Mesenchymal stem cell (in vitro differentiated cells and primary cell): ENCODE results near the gene SERPINF2.
"Not testable (repeated sequence)": the region's sequence is repeated elsewhere in the genome, so short reads cannot be mapped to it uniquely, and the experiment has no call there.

Experiments used
- DNase-seq: peaks from one replicate; pipeline ENCODE4 v3.0.0-alpha.2; 2013
- H2AFZ ChIP-seq: one replicate; pipeline ENCODE4 v1.6.1; 2013; ENCODE audit warnings: low read depth, mild to moderate bottlenecking, control low read depth, inconsistent platforms, low read length, moderate library complexity
- H2AK5ac ChIP-seq: 2 replicates; pipeline ENCODE4 v1.6.1; 2013; ENCODE audit warnings: low read length, moderate library complexity, mild to moderate bottlenecking, inconsistent platforms; ENCODE audit not compliant: severe bottlenecking
- H2BK120ac ChIP-seq: one replicate; pipeline ENCODE4 v1.6.1; 2013; ENCODE audit warnings: low read depth, mild to moderate bottlenecking, inconsistent platforms, low read length, moderate library complexity
- H2BK12ac ChIP-seq, 2 experiments: one replicate each; pipeline ENCODE4 v1.6.1; 2013; ENCODE audit warnings: inconsistent platforms in 2 of 2, low read length in 2 of 2, mild to moderate bottlenecking in 2 of 2, moderate library complexity in 2 of 2, control low read depth in 1 of 2
- H2BK15ac ChIP-seq: one replicate; pipeline ENCODE4 v1.6.1; 2013; ENCODE audit warnings: mild to moderate bottlenecking, low read depth, inconsistent platforms; ENCODE audit not compliant: poor library complexity, severe bottlenecking
- H2BK5ac ChIP-seq: 2 replicates; pipeline ENCODE4 v1.6.1; 2013; ENCODE audit warnings: low read depth, mild to moderate bottlenecking, low read length, control low read depth, inconsistent platforms; ENCODE audit not compliant: poor library complexity, severe bottlenecking
- H3K14ac ChIP-seq, 2 experiments: one replicate each; pipeline ENCODE4 v1.6.1; 2013; ENCODE audit warnings: inconsistent platforms in 2 of 2, low read length in 2 of 2, control low read depth in 1 of 2, mild to moderate bottlenecking in 1 of 2, moderate library complexity in 1 of 2
- H3K18ac ChIP-seq, 2 experiments: one replicate each; pipeline ENCODE4 v1.6.1; 2013; ENCODE audit warnings: inconsistent platforms in 2 of 2, low read length in 2 of 2, control low read depth in 1 of 2, low read depth in 1 of 2, mild to moderate bottlenecking in 1 of 2
- H3K23ac ChIP-seq, 2 experiments: one replicate each; pipeline ENCODE4 v1.6.1; 2013; ENCODE audit warnings: inconsistent platforms in 2 of 2, low read length in 2 of 2, mild to moderate bottlenecking in 2 of 2, moderate library complexity in 2 of 2, control low read depth in 1 of 2
- H3K27ac ChIP-seq: 2 replicates; pipeline ENCODE4 v1.5.1; 2013; ENCODE audit warnings: mild to moderate bottlenecking, moderate library complexity, low read length, control low read depth, inconsistent platforms; ENCODE audit not compliant: poor library complexity, severe bottlenecking
- H3K27me3 ChIP-seq, 2 experiments: 2 replicates each; pipeline versions ENCODE4 v1.6.1 to v1.7.0; 2013; ENCODE audit warnings: low read length in 2 of 2, mild to moderate bottlenecking in 2 of 2, moderate library complexity in 2 of 2, control low read depth in 1 of 2, inconsistent platforms in 1 of 2; ENCODE audit not compliant: control insufficient read depth in 1 of 2, insufficient read depth in 1 of 2
- H3K36me3 ChIP-seq, 2 experiments: 2 replicates each; pipeline versions ENCODE4 v1.6.1 to v1.7.0; 2013; ENCODE audit warnings: low read length in 2 of 2, control low read depth in 1 of 2, inconsistent platforms in 1 of 2, low read depth in 1 of 2, mild to moderate bottlenecking in 1 of 2; ENCODE audit not compliant: insufficient read depth in 2 of 2, control insufficient read depth in 1 of 2
- H3K4ac ChIP-seq, 2 experiments: one replicate each; pipeline ENCODE4 v1.6.1; 2013; ENCODE audit warnings: inconsistent platforms in 2 of 2, low read length in 2 of 2, mild to moderate bottlenecking in 2 of 2, moderate library complexity in 2 of 2, control low read depth in 1 of 2, low read depth in 1 of 2
- H3K4me1 ChIP-seq: 2 replicates; pipeline ENCODE4 v1.6.1; 2013; ENCODE audit warnings: low read depth, low read length, control low read depth; ENCODE audit not compliant: control insufficient read depth, insufficient read depth
- H3K4me2 ChIP-seq: 2 replicates; pipeline ENCODE4 v1.6.1; 2013; ENCODE audit warnings: low read length, mild to moderate bottlenecking, inconsistent platforms; ENCODE audit not compliant: poor library complexity, severe bottlenecking
- H3K4me3 ChIP-seq, 2 experiments: 2 replicates each; pipeline versions ENCODE4 v1.5.1 to v1.7.0; 2013; ENCODE audit warnings: low read length in 2 of 2, mild to moderate bottlenecking in 2 of 2, control low read depth in 1 of 2, low read depth in 1 of 2; ENCODE audit not compliant: insufficient read depth in 1 of 2
- H3K79me1 ChIP-seq: replicated peaks from 2 replicates; pipeline ENCODE4 v1.6.1; 2013; ENCODE audit warnings: mild to moderate bottlenecking, control low read depth, low read length, inconsistent platforms; ENCODE audit not compliant: poor library complexity, severe bottlenecking
- H3K9ac ChIP-seq: 2 replicates; pipeline ENCODE4 v1.7.0; 2013; ENCODE audit warnings: mild to moderate bottlenecking, low read length, moderate library complexity
- H3K9me3 ChIP-seq: 2 replicates; pipeline ENCODE4 v1.7.0; 2013; ENCODE audit warnings: mild to moderate bottlenecking, low read length; ENCODE audit not compliant: control insufficient read depth
- H4K8ac ChIP-seq: one replicate; pipeline ENCODE4 v1.6.1; 2013; ENCODE audit warnings: inconsistent platforms, mild to moderate bottlenecking, low read length, moderate library complexity
- H4K91ac ChIP-seq: one replicate; pipeline ENCODE4 v1.6.1; 2013; ENCODE audit warnings: mild to moderate bottlenecking, low read length, inconsistent platforms
- WGBS: methylation state at CpG from one replicate; pipeline ENCODE4 v1.1.7; 2013; ENCODE audit warnings: mixed read lengths; 5-methylcytosine and 5-hydroxymethylcytosine counted together

SERPINF2 gene

DNA sequence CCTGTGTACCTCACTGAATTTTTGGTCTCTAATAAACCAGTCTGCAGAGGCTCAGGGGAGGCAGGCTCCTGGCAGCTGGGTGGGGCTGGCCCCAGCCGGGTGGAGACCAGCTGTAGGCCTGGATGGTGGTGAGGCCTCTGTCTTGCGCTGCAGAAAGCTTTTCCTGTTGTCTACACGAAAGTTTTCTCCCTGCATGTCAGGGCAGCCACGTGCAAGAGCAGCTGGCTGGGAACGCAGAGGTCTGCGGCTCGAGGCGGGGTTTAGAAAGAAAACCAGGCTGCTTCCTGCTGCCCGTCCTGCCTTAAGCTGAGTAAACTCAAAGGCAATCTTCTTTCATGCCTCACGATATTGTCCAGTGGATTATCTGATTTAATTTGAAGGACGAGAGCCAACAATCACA, 21.6 kb downstream of the SERPINF2 start:
- peak overlapping the region in 1 of 2 experiments; percentile 97 for H3K4me3 ChIP-seq
- peak overlapping the region in 1 of 2 experiments; percentile 62 for H3K23ac ChIP-seq
- H2BK120ac ChIP-seq = no peak overlapping the region
- no peak overlapping the region for H2BK5ac ChIP-seq
- H3K27me3 ChIP-seq = no peaks in the 10 kb centered on the region
- H3K4me2 ChIP-seq = no peak overlapping the region
- H3K14ac ChIP-seq = no peak overlapping the region
- no peak overlapping the region for H2BK15ac ChIP-seq
- peak overlapping the region; percentile 57 for H4K91ac ChIP-seq
- H3K79me1 ChIP-seq = no peaks in the 10 kb centered on the region
- H3K4ac ChIP-seq = no peak overlapping the region
- DNase-seq = peak; percentile 85
- H3K9me3 ChIP-seq = no peaks in the 10 kb centered on the region
- peak overlapping the region; percentile 90 for H3K9ac ChIP-seq
- no peak overlapping the region for H2AK5ac ChIP-seq
- H2BK12ac ChIP-seq = peak overlapping the region; percentile 83 to 88
- peaks cover 2 to 17% of the 10 kb centered on the region in 2 experiments for H3K36me3 ChIP-seq
- H3K18ac ChIP-seq = peak overlapping the region; percentile 82 to 85
- H3K4me1 ChIP-seq = peaks cover 23% of the 10 kb centered on the region
- peak overlapping the region; percentile 3 for H4K8ac ChIP-seq
- peak overlapping the region; percentile 4 for H3K27ac ChIP-seq
- WGBS = 50% methylated on average over 11 of the region's 11 CpGs
- peak overlapping the region; percentile 11 for H2AFZ ChIP-seq

GRCh38 chr17:1764705-1765104, 22.0 kb downstream of the SERPINF2 start:
- H2AK5ac ChIP-seq, H3K27me3 ChIP-seq: not testable (repeated sequence)
- 90% methylated on average over 5 of the region's 7 CpGs for WGBS

GRCh38 chr17:1765576-1765975, 22.9 kb downstream of the SERPINF2 start:
- no peak overlapping the region for H2AFZ ChIP-seq
- H3K79me1 ChIP-seq = no peaks in the 10 kb centered on the region
- H2BK15ac ChIP-seq = no peak overlapping the region
- no peak overlapping the region for H3K4me2 ChIP-seq
- H3K27me3 ChIP-seq = no peaks in the 10 kb centered on the region
- no peak overlapping the region for H2BK120ac ChIP-seq
- H3K18ac ChIP-seq = peak overlapping the region in 1 of 2 experiments; percentile 52
- H3K4ac ChIP-seq = no peak overlapping the region
- no peak overlapping the region for H3K4me3 ChIP-seq
- H2AK5ac ChIP-seq = no peak overlapping the region
- H3K36me3 ChIP-seq = peaks cover 2 to 28% of the 10 kb centered on the region in 2 experiments
- no peak overlapping the region for H2BK5ac ChIP-seq
- no peak overlapping the region for H4K8ac ChIP-seq
- H3K14ac ChIP-seq = no peak overlapping the region
- 100% methylated on average over 2 of the region's 3 CpGs for WGBS
- H3K27ac ChIP-seq = no peak overlapping the region
- peaks cover 30% of the 10 kb centered on the region for H3K4me1 ChIP-seq
- H3K9ac ChIP-seq = no peak overlapping the region
- H3K23ac ChIP-seq = no peak overlapping the region
- DNase-seq = no peak
- H4K91ac ChIP-seq = no peak overlapping the region
- H3K9me3 ChIP-seq = no peaks in the 10 kb centered on the region
- peak overlapping the region in 1 of 2 experiments; percentile 46 for H2BK12ac ChIP-seq

More at GRCh38 chr17:1764705-1765104, 22.0 kb downstream of the SERPINF2 start:
- H3K36me3 ChIP-seq = peaks cover 2 to 21% of the 10 kb centered on the region in 2 experiments
- H3K23ac ChIP-seq, H4K91ac ChIP-seq, H2BK5ac ChIP-seq, H3K27ac ChIP-seq, H2AFZ ChIP-seq, H3K4me2 ChIP-seq, H3K9me3 ChIP-seq, H2BK15ac ChIP-seq, H3K79me1 ChIP-seq, DNase-seq, H2BK120ac ChIP-seq, H3K14ac ChIP-seq, H3K4ac ChIP-seq: not testable (repeated sequence)
- H2BK12ac ChIP-seq = peak overlapping the region in 1 of 2 experiments; percentile 83
- peak overlapping the region in 1 of 2 experiments; percentile 39 for H3K18ac ChIP-seq
- peaks cover 25% of the 10 kb centered on the region for H3K4me1 ChIP-seq
- H3K9ac ChIP-seq = peak overlapping the region; percentile 90
- peak overlapping the region in 1 of 2 experiments; percentile 97 for H3K4me3 ChIP-seq
- peak overlapping the region; percentile 3 for H4K8ac ChIP-seq

- no peak overlapping the region for H2BK5ac ChIP-seq
- peak overlapping the region; percentile 38 for H4K8ac ChIP-seq
- no peak overlapping the region for H2BK120ac ChIP-seq
- no peaks in the 10 kb centered on the region for H3K27me3 ChIP-seq
- no peak overlapping the region for H3K4me2 ChIP-seq
- no peak overlapping the region for H2BK15ac ChIP-seq
- H3K23ac ChIP-seq = no peak overlapping the region
- no peak overlapping the region for H3K4me3 ChIP-seq
- DNase-seq = no peak
- H2AK5ac ChIP-seq = no peak overlapping the region
- peak overlapping the region; percentile 42 for H2AFZ ChIP-seq
- peak overlapping the region; percentile 65 for H4K91ac ChIP-seq
- peak overlapping the region in 1 of 2 experiments; percentile 1 for H2BK12ac ChIP-seq
- H3K4me1 ChIP-seq = peaks cover 33% of the 10 kb centered on the region
- no peak overlapping the region for H3K27ac ChIP-seq
- no peak overlapping the region for H3K18ac ChIP-seq
- H3K9me3 ChIP-seq = no peaks in the 10 kb centered on the region
- no peaks in the 10 kb centered on the region for H3K79me1 ChIP-seq
- peaks cover 5 to 38% of the 10 kb centered on the region in 2 experiments for H3K36me3 ChIP-seq
- peak overlapping the region in 1 of 2 experiments; percentile 51 for H3K4ac ChIP-seq
- WGBS = 76% methylated on average over 19 of the region's 21 CpGs
- no peak overlapping the region for H3K14ac ChIP-seq
- H3K9ac ChIP-seq = peak overlapping the region; percentile 41
Observed at GRCh38 chr17:1766382-1767135, 23.9 kb downstream of the SERPINF2 start.
